LHCN-M2 (cell line): ENCODE results near the gene ZBP1. TPM values are rescaled to one million over a fixed set of nuclear protein-coding genes. Genes with fewer than 3 reads are reported as not detected.

Experiments
- DNase-seq: peaks from one replicate; pipeline ENCODE4 v3.0.0-alpha.2; 2012; ENCODE audit warnings: low read depth
- total RNA-seq: library from RNA; depleted of rRNA; stranded (reverse); fragments of >200 nt; gene quantifications from 2 replicates; pipeline ENCODE4 v1.2.3, GENCODE V29; 2014; rRNA removed

ZBP1 gene
- total RNA-seq, 1 experiment from 2014 or later: not detected

- no peak for DNase-seq
Observed at GRCh38 chr20:57559289-57559634, 61.0 kb downstream of the ZBP1 start.

GRCh38 chr20:57558614-57559288 lies 61.5 kb downstream of the ZBP1 start:
- no peak for DNase-seq

GRCh38 chr20:57557926-57558613 lies 62.2 kb downstream of the ZBP1 start:
- DNase-seq: no peak

- no peak for DNase-seq
Observed at GRCh38 chr20:57556980-57557274, 63.3 kb downstream of the ZBP1 start.

GRCh38 chr20:57555457-57556184 lies 64.6 kb downstream of the ZBP1 start:
- no peak for DNase-seq

Other genes with a start within 250 kb of the ZBP1 start
- gene RBM38, start 229.0 kb downstream of the ZBP1 start, total RNA-seq: 7.4 and 8.6 TPM in 2 replicates
- not detected in 2 replicates for gene CTCFL, start 95.3 kb downstream of the ZBP1 start, total RNA-seq
- not detected in 2 replicates for gene PCK1, start 59.3 kb downstream of the ZBP1 start, total RNA-seq
- gene PMEPA1, start 89.6 kb upstream of the ZBP1 start, total RNA-seq: 2.4 and 2.8 TPM in 2 replicates